Mesenchymal stem cell (in vitro differentiated cells and primary cell): ENCODE measurements around the gene KCNAB2.

Experiments used
- DNase-seq: peaks from one replicate; pipeline ENCODE4 v3.0.0-alpha.2; 2013
- H2AFZ ChIP-seq: one replicate; pipeline ENCODE4 v1.6.1; 2013; ENCODE audit warnings: low read depth, mild to moderate bottlenecking, control low read depth, inconsistent platforms, low read length, moderate library complexity
- H2AK5ac ChIP-seq: 2 replicates; pipeline ENCODE4 v1.6.1; 2013; ENCODE audit warnings: low read length, moderate library complexity, mild to moderate bottlenecking, inconsistent platforms; ENCODE audit not compliant: severe bottlenecking
- H2BK120ac ChIP-seq: one replicate; pipeline ENCODE4 v1.6.1; 2013; ENCODE audit warnings: low read depth, mild to moderate bottlenecking, inconsistent platforms, low read length, moderate library complexity
- H2BK12ac ChIP-seq, 2 experiments: one replicate each; pipeline ENCODE4 v1.6.1; 2013; ENCODE audit warnings: inconsistent platforms in 2 of 2, low read length in 2 of 2, mild to moderate bottlenecking in 2 of 2, moderate library complexity in 2 of 2, control low read depth in 1 of 2
- H2BK15ac ChIP-seq: one replicate; pipeline ENCODE4 v1.6.1; 2013; ENCODE audit warnings: mild to moderate bottlenecking, low read depth, inconsistent platforms; ENCODE audit not compliant: poor library complexity, severe bottlenecking
- H2BK5ac ChIP-seq: 2 replicates; pipeline ENCODE4 v1.6.1; 2013; ENCODE audit warnings: low read depth, mild to moderate bottlenecking, low read length, control low read depth, inconsistent platforms; ENCODE audit not compliant: poor library complexity, severe bottlenecking
- H3K14ac ChIP-seq, 2 experiments: one replicate each; pipeline ENCODE4 v1.6.1; 2013; ENCODE audit warnings: inconsistent platforms in 2 of 2, low read length in 2 of 2, control low read depth in 1 of 2, mild to moderate bottlenecking in 1 of 2, moderate library complexity in 1 of 2
- H3K18ac ChIP-seq, 2 experiments: one replicate each; pipeline ENCODE4 v1.6.1; 2013; ENCODE audit warnings: inconsistent platforms in 2 of 2, low read length in 2 of 2, control low read depth in 1 of 2, low read depth in 1 of 2, mild to moderate bottlenecking in 1 of 2
- H3K23ac ChIP-seq, 2 experiments: one replicate each; pipeline ENCODE4 v1.6.1; 2013; ENCODE audit warnings: inconsistent platforms in 2 of 2, low read length in 2 of 2, mild to moderate bottlenecking in 2 of 2, moderate library complexity in 2 of 2, control low read depth in 1 of 2
- H3K27ac ChIP-seq: 2 replicates; pipeline ENCODE4 v1.5.1; 2013; ENCODE audit warnings: mild to moderate bottlenecking, moderate library complexity, low read length, control low read depth, inconsistent platforms; ENCODE audit not compliant: poor library complexity, severe bottlenecking
- H3K27me3 ChIP-seq, 2 experiments: 2 replicates each; pipeline versions ENCODE4 v1.6.1 to v1.7.0; 2013; ENCODE audit warnings: low read length in 2 of 2, mild to moderate bottlenecking in 2 of 2, moderate library complexity in 2 of 2, control low read depth in 1 of 2, inconsistent platforms in 1 of 2; ENCODE audit not compliant: control insufficient read depth in 1 of 2, insufficient read depth in 1 of 2
- H3K36me3 ChIP-seq, 2 experiments: 2 replicates each; pipeline versions ENCODE4 v1.6.1 to v1.7.0; 2013; ENCODE audit warnings: low read length in 2 of 2, control low read depth in 1 of 2, inconsistent platforms in 1 of 2, low read depth in 1 of 2, mild to moderate bottlenecking in 1 of 2; ENCODE audit not compliant: insufficient read depth in 2 of 2, control insufficient read depth in 1 of 2
- H3K4ac ChIP-seq, 2 experiments: one replicate each; pipeline ENCODE4 v1.6.1; 2013; ENCODE audit warnings: inconsistent platforms in 2 of 2, low read length in 2 of 2, mild to moderate bottlenecking in 2 of 2, moderate library complexity in 2 of 2, control low read depth in 1 of 2, low read depth in 1 of 2
- H3K4me1 ChIP-seq: 2 replicates; pipeline ENCODE4 v1.6.1; 2013; ENCODE audit warnings: low read depth, low read length, control low read depth; ENCODE audit not compliant: control insufficient read depth, insufficient read depth
- H3K4me2 ChIP-seq: 2 replicates; pipeline ENCODE4 v1.6.1; 2013; ENCODE audit warnings: low read length, mild to moderate bottlenecking, inconsistent platforms; ENCODE audit not compliant: poor library complexity, severe bottlenecking
- H3K4me3 ChIP-seq, 2 experiments: 2 replicates each; pipeline versions ENCODE4 v1.5.1 to v1.7.0; 2013; ENCODE audit warnings: low read length in 2 of 2, mild to moderate bottlenecking in 2 of 2, control low read depth in 1 of 2, low read depth in 1 of 2; ENCODE audit not compliant: insufficient read depth in 1 of 2
- H3K79me1 ChIP-seq: replicated peaks from 2 replicates; pipeline ENCODE4 v1.6.1; 2013; ENCODE audit warnings: mild to moderate bottlenecking, control low read depth, low read length, inconsistent platforms; ENCODE audit not compliant: poor library complexity, severe bottlenecking
- H3K9ac ChIP-seq: 2 replicates; pipeline ENCODE4 v1.7.0; 2013; ENCODE audit warnings: mild to moderate bottlenecking, low read length, moderate library complexity
- H3K9me3 ChIP-seq: 2 replicates; pipeline ENCODE4 v1.7.0; 2013; ENCODE audit warnings: mild to moderate bottlenecking, low read length; ENCODE audit not compliant: control insufficient read depth
- H4K8ac ChIP-seq: one replicate; pipeline ENCODE4 v1.6.1; 2013; ENCODE audit warnings: inconsistent platforms, mild to moderate bottlenecking, low read length, moderate library complexity
- H4K91ac ChIP-seq: one replicate; pipeline ENCODE4 v1.6.1; 2013; ENCODE audit warnings: mild to moderate bottlenecking, low read length, inconsistent platforms
- WGBS: methylation state at CpG from one replicate; pipeline ENCODE4 v1.1.7; 2013; ENCODE audit warnings: mixed read lengths; 5-methylcytosine and 5-hydroxymethylcytosine counted together

KCNAB2 gene

GRCh38 chr1:6070450-6070974 lies 24.8 kb downstream of the KCNAB2 start:
- Histone ChIP-seq H2BK12ac (no peak overlapping the region), H2AK5ac (no peak overlapping the region)
- no peak for DNase-seq

GRCh38 chr1:6071219-6071618 lies 25.5 kb downstream of the KCNAB2 start:
- no peak overlapping the region for H2AK5ac ChIP-seq
- H3K27me3 ChIP-seq, result peaks cover 18 to 20% of the 10 kb centered on the region in 2 experiments
- no peak overlapping the region for H3K4me3 ChIP-seq
- no peak overlapping the region for H2AFZ ChIP-seq
- H2BK120ac ChIP-seq, result no peak overlapping the region
- H3K9me3 ChIP-seq, result no peaks in the 10 kb centered on the region
- H3K18ac ChIP-seq, result no peak overlapping the region
- no peak overlapping the region for H2BK5ac ChIP-seq
- H3K79me1 ChIP-seq, result no peaks in the 10 kb centered on the region
- H3K36me3 ChIP-seq, result no peaks in the 10 kb centered on the region
- no peak overlapping the region for H3K27ac ChIP-seq
- H3K4me2 ChIP-seq, result no peak overlapping the region
- H3K23ac ChIP-seq, result no peak overlapping the region
- no peak overlapping the region for H2BK15ac ChIP-seq
- no peak overlapping the region for H3K9ac ChIP-seq
- no peak overlapping the region for H4K8ac ChIP-seq
- H2BK12ac ChIP-seq, result no peak overlapping the region
- no peaks in the 10 kb centered on the region for H3K4me1 ChIP-seq
- H3K14ac ChIP-seq, result no peak overlapping the region
- DNase-seq, result no peak
- no peak overlapping the region for H3K4ac ChIP-seq
- H4K91ac ChIP-seq, result no peak overlapping the region
- 88% methylated on average over 13 of the region's 13 CpGs for WGBS

More at GRCh38 chr1:6070450-6070974, 24.8 kb downstream of the KCNAB2 start:
- Histone ChIP-seq H2AFZ (no peak overlapping the region), H3K14ac (no peak overlapping the region), H3K9ac (peak overlapping the region; percentile 14), H3K18ac (no peak overlapping the region), H3K36me3 (no peaks in the 10 kb centered on the region), H2BK15ac (no peak overlapping the region), H3K4me2 (no peak overlapping the region), H3K23ac (no peak overlapping the region), H4K8ac (no peak overlapping the region), H3K79me1 (no peaks in the 10 kb centered on the region), H3K27me3 (peaks cover 20 to 21% of the 10 kb centered on the region in 2 experiments), H3K4me1 (no peaks in the 10 kb centered on the region), H2BK120ac (no peak overlapping the region), H3K9me3 (no peaks in the 10 kb centered on the region), H3K4me3 (no peak overlapping the region), H4K91ac (no peak overlapping the region), H3K27ac (no peak overlapping the region), H2BK5ac (no peak overlapping the region), H3K4ac (no peak overlapping the region)
- 84% methylated on average over 9 of the region's 9 CpGs for WGBS

GRCh38 chr1:6072774-6073479 lies 27.2 kb downstream of the KCNAB2 start:
- no peak overlapping the region for H2AFZ ChIP-seq
- no peaks in the 10 kb centered on the region for H3K79me1 ChIP-seq
- no peaks in the 10 kb centered on the region for H3K9me3 ChIP-seq
- no peak overlapping the region for H4K91ac ChIP-seq
- H3K4me2 ChIP-seq, result no peak overlapping the region
- no peak overlapping the region for H2BK120ac ChIP-seq
- H2BK15ac ChIP-seq, result no peak overlapping the region
- H2BK5ac ChIP-seq, result no peak overlapping the region
- H4K8ac ChIP-seq, result no peak overlapping the region
- no peak overlapping the region for H3K23ac ChIP-seq
- H3K4ac ChIP-seq, result no peak overlapping the region
- H3K27me3 ChIP-seq, result peaks cover 13 to 17% of the 10 kb centered on the region in 2 experiments
- H3K4me1 ChIP-seq, result no peaks in the 10 kb centered on the region
- no peaks in the 10 kb centered on the region for H3K36me3 ChIP-seq
- 87% methylated on average over 15 of the region's 17 CpGs for WGBS
- H3K9ac ChIP-seq, result no peak overlapping the region
- H3K18ac ChIP-seq, result peak overlapping the region in 1 of 2 experiments; percentile 2
- H3K4me3 ChIP-seq, result no peak overlapping the region
- H3K27ac ChIP-seq, result no peak overlapping the region
- no peak overlapping the region for H3K14ac ChIP-seq
- no peak for DNase-seq
- H2BK12ac ChIP-seq, result no peak overlapping the region
- no peak overlapping the region for H2AK5ac ChIP-seq

DNA sequence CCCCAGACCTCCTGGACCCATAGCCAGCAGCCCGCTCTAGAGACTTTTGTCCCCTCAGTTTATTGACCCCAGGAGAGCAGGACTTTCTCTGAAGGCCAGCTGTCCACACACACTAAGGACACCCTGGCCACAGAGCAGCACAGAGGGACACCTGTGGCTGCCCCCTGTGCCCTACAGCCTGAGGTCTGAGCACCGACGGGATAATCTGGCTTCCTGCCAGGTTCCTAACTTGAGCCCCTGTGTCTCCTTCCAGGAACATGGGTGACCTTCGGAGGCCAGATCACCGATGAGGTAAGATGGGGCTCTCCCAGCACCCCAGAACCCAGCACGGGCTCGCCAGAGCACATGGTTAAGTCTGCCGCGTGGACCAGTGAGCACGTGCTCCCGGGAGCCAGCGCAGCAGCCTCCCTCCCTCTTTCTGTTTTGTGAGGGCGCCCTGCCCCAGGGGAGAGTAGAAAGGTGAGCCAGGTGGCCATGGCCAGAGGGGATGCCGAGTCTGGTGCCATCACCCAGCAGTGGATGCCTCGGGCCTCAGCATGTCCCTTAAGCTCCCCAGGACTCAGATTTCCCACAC lies 27.9 kb downstream of the KCNAB2 start:
- Histone ChIP-seq H4K91ac (no peak overlapping the region), H3K27ac (no peak overlapping the region), H2AFZ (no peak overlapping the region), H2BK15ac (no peak overlapping the region), H2AK5ac (no peak overlapping the region), H3K18ac (no peak overlapping the region), H3K9me3 (no peaks in the 10 kb centered on the region), H3K9ac (no peak overlapping the region), H3K36me3 (no peaks in the 10 kb centered on the region), H3K14ac (no peak overlapping the region), H3K4me1 (no peaks in the 10 kb centered on the region), H3K4me2 (no peak overlapping the region), H3K23ac (no peak overlapping the region), H2BK120ac (no peak overlapping the region), H3K4me3 (no peak overlapping the region), H2BK5ac (no peak overlapping the region), H3K4ac (no peak overlapping the region), H4K8ac (no peak overlapping the region), H3K79me1 (no peaks in the 10 kb centered on the region), H3K27me3 (peaks cover 13% of the 10 kb centered on the region in 2 experiments), H2BK12ac (no peak overlapping the region)
- WGBS, result 89% methylated on average over 14 of the region's 15 CpGs
- DNase-seq, result no peak
